Trophoblast cell (in vitro differentiated cells and primary cell): Measurements from ENCODE around the gene KLHDC7A.
A peak's percentile ranks its signal among the peaks of the same experiment; 100 is the strongest.

Experiments used
- DNase-seq, 2 donors: peaks; one replicate each; pipeline ENCODE4 v3.0.0-alpha.2; 2016
- H2AFZ ChIP-seq: 2 replicates; pipeline ENCODE4 v1.6.1; 2013; ENCODE audit warnings: low read length, moderate library complexity, mild to moderate bottlenecking; ENCODE audit not compliant: insufficient read depth, poor library complexity
- H2AK5ac ChIP-seq: 2 replicates; pipeline ENCODE4 v1.6.1; 2013; ENCODE audit warnings: mild to moderate bottlenecking, low read length
- H2BK120ac ChIP-seq: 2 replicates; pipeline ENCODE4 v1.6.1; 2013; ENCODE audit warnings: low read length, mild to moderate bottlenecking, moderate library complexity; ENCODE audit not compliant: insufficient read depth, poor library complexity
- H2BK12ac ChIP-seq: 2 replicates; pipeline ENCODE4 v1.6.1; 2013; ENCODE audit warnings: mild to moderate bottlenecking, low read length, moderate library complexity
- H2BK5ac ChIP-seq: 2 replicates; pipeline ENCODE4 v1.6.1; 2013; ENCODE audit warnings: low read length, low read depth, moderate library complexity, mild to moderate bottlenecking; ENCODE audit not compliant: poor library complexity
- H3K14ac ChIP-seq: 2 replicates; pipeline ENCODE4 v1.6.1; 2013; ENCODE audit warnings: mild to moderate bottlenecking, low read length
- H3K18ac ChIP-seq: 2 replicates; pipeline ENCODE4 v1.6.1; 2013; ENCODE audit warnings: mild to moderate bottlenecking, low read length
- H3K23ac ChIP-seq: 2 replicates; pipeline ENCODE4 v1.6.1; 2013; ENCODE audit warnings: low read length
- H3K27ac ChIP-seq: 2 replicates; pipeline ENCODE4 v1.5.1; 2013; ENCODE audit warnings: low read depth, mild to moderate bottlenecking, inconsistent platforms, low read length, moderate library complexity
- H3K27me3 ChIP-seq: 2 replicates; pipeline ENCODE4 v1.6.1; 2013; ENCODE audit warnings: inconsistent platforms, mild to moderate bottlenecking, low read length, moderate library complexity; ENCODE audit not compliant: insufficient read depth
- H3K36me3 ChIP-seq, 2 experiments: 1 replicate in 1 of 2; 2 replicates in 1 of 2; pipeline ENCODE4 v1.6.1; 2013; ENCODE audit warnings: low read length in 2 of 2, mild to moderate bottlenecking in 2 of 2, moderate library complexity in 1 of 2; ENCODE audit not compliant: insufficient read depth in 2 of 2, control insufficient read depth in 1 of 2
- H3K4ac ChIP-seq: 2 replicates; pipeline ENCODE4 v1.6.1; 2013; ENCODE audit warnings: low read depth, mild to moderate bottlenecking, low read length, moderate library complexity
- H3K4me1 ChIP-seq, 2 experiments: 1 replicate in 1 of 2; 2 replicates in 1 of 2; pipeline ENCODE4 v1.6.1; 2013; ENCODE audit warnings: low read length in 2 of 2, mild to moderate bottlenecking in 2 of 2, moderate library complexity in 1 of 2; ENCODE audit not compliant: insufficient read depth in 2 of 2, control insufficient read depth in 1 of 2
- H3K4me2 ChIP-seq: 2 replicates; pipeline ENCODE4 v1.6.1; 2013; ENCODE audit warnings: inconsistent platforms, mild to moderate bottlenecking, low read length, moderate library complexity
- H3K4me3 ChIP-seq: 2 replicates; pipeline ENCODE4 v1.5.1; 2013; ENCODE audit warnings: mild to moderate bottlenecking, low read depth, low read length, inconsistent platforms
- H3K79me1 ChIP-seq: one replicate; pipeline ENCODE4 v1.6.1; 2013; ENCODE audit warnings: low read length
- H3K79me2 ChIP-seq: 2 replicates; pipeline ENCODE4 v1.6.1; 2013; ENCODE audit warnings: low read length, mild to moderate bottlenecking; ENCODE audit not compliant: control insufficient read depth, insufficient read depth, poor library complexity
- H3K9ac ChIP-seq: 2 replicates; pipeline ENCODE4 v1.6.1; 2013; ENCODE audit warnings: mild to moderate bottlenecking, low read length
- H3K9me3 ChIP-seq: 2 replicates; pipeline ENCODE4 v1.6.1; 2013; ENCODE audit warnings: low read depth, mild to moderate bottlenecking, control low read depth, inconsistent platforms, low read length; ENCODE audit not compliant: insufficient read depth
- H4K12ac ChIP-seq: 2 replicates; pipeline ENCODE4 v1.6.1; 2013; ENCODE audit warnings: low read depth, mild to moderate bottlenecking, low read length, moderate library complexity
- H4K8ac ChIP-seq: 2 replicates; pipeline ENCODE4 v1.6.1; 2013; ENCODE audit warnings: low read depth, mild to moderate bottlenecking, low read length, moderate library complexity
- H4K91ac ChIP-seq: one replicate; pipeline ENCODE4 v1.6.1; 2013; ENCODE audit warnings: low read depth, mild to moderate bottlenecking, low read length, moderate library complexity
- WGBS: extraction: QIAGEN DNeasy Blood & Tissue Kit; methylation state at CpG from one replicate; pipeline ENCODE4 v1.1.7; 2013; ENCODE audit warnings: missing lambda C conversion rate; ENCODE audit not compliant: insufficient read length, insufficient coverage; ENCODE audit errors: extremely low coverage; 5-methylcytosine and 5-hydroxymethylcytosine counted together

KLHDC7A gene

GRCh38 chr1:18444563-18444962 lies 36.2 kb upstream of the KLHDC7A start:
- no CpG with 5 or more reads among the region's 3 CpGs for WGBS
- H3K18ac ChIP-seq = no peak overlapping the region
- H3K4me1 ChIP-seq = peaks cover 6 to 14% of the 10 kb centered on the region in 2 experiments
- no peaks in the 10 kb centered on the region for H3K79me2 ChIP-seq
- H2BK120ac ChIP-seq = no peak overlapping the region
- H3K4me2 ChIP-seq = no peak overlapping the region
- H3K4me3 ChIP-seq = no peak overlapping the region
- no peak overlapping the region for H2BK12ac ChIP-seq
- H3K9ac ChIP-seq = no peak overlapping the region
- H2BK5ac ChIP-seq = no peak overlapping the region
- peaks cover 1% of the 10 kb centered on the region for H3K9me3 ChIP-seq
- no peak overlapping the region for H3K23ac ChIP-seq
- H3K4ac ChIP-seq = no peak overlapping the region
- H3K36me3 ChIP-seq = no peaks in the 10 kb centered on the region
- H4K8ac ChIP-seq = no peak overlapping the region
- no peak overlapping the region for H4K12ac ChIP-seq
- H4K91ac ChIP-seq = no peak overlapping the region
- no peaks in the 10 kb centered on the region for H3K79me1 ChIP-seq
- no peak for DNase-seq
- H2AK5ac ChIP-seq = no peak overlapping the region
- no peak overlapping the region for H3K27ac ChIP-seq
- no peaks in the 10 kb centered on the region for H3K27me3 ChIP-seq
- H2AFZ ChIP-seq = no peak overlapping the region
- no peak overlapping the region for H3K14ac ChIP-seq

GRCh38 chr1:18446751-18447150 lies 34.0 kb upstream of the KLHDC7A start:
- no peak overlapping the region for H3K14ac ChIP-seq
- H3K27ac ChIP-seq = no peak overlapping the region
- H2AK5ac ChIP-seq = no peak overlapping the region
- no peak overlapping the region for H2BK5ac ChIP-seq
- peaks cover 1% of the 10 kb centered on the region for H3K9me3 ChIP-seq
- peaks cover 6 to 9% of the 10 kb centered on the region in 2 experiments for H3K4me1 ChIP-seq
- no peak overlapping the region for H4K8ac ChIP-seq
- no peak overlapping the region for H2BK12ac ChIP-seq
- no peak overlapping the region for H3K9ac ChIP-seq
- H2BK120ac ChIP-seq = no peak overlapping the region
- H3K4me3 ChIP-seq = no peak overlapping the region
- DNase-seq = no peak
- H3K79me2 ChIP-seq = no peaks in the 10 kb centered on the region
- WGBS = no CpG with 5 or more reads among the region's 4 CpGs
- H3K4ac ChIP-seq = no peak overlapping the region
- H3K79me1 ChIP-seq = no peaks in the 10 kb centered on the region
- H3K23ac ChIP-seq = no peak overlapping the region
- no peaks in the 10 kb centered on the region for H3K27me3 ChIP-seq
- H3K4me2 ChIP-seq = no peak overlapping the region
- no peak overlapping the region for H2AFZ ChIP-seq
- H3K18ac ChIP-seq = no peak overlapping the region
- H4K91ac ChIP-seq = no peak overlapping the region
- no peaks in the 10 kb centered on the region for H3K36me3 ChIP-seq
- no peak overlapping the region for H4K12ac ChIP-seq

DNA sequence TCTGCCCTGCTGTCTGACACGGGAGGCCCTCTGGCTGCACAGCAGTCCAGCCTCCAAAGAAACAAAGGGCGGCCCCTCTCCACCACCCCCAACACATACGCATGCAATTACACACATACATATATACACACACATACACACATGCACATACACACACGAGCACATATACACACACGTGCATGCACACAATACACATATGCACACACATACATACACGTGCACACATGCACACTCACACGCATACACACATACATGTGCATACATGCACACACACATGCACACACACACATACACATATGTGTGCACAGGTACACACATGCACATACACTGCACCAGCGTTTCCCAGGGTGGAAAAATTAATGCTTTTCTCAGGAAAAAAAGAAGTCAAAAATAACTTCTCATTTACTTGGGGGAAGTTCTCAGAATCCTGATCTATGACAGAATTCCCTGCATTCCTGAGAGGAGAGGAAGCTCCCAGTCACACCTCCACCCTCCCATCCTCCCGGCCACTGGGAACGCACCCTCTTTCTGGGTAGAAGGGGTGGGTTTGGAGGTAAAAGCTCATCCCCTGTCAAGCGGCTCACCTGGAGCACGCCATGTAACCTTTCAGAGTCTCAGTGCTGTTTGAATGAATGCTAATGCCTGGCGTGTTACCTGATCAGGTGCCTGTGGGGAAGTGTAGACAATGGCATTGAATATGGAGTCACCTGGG lies 33.1 kb upstream of the KLHDC7A start:
- H2AFZ ChIP-seq = no peak overlapping the region
- H3K9me3 ChIP-seq = peaks cover 1% of the 10 kb centered on the region
- no peak overlapping the region for H3K27ac ChIP-seq
- H3K4ac ChIP-seq = no peak overlapping the region
- no peak overlapping the region for H2BK120ac ChIP-seq
- no peak overlapping the region for H3K18ac ChIP-seq
- no peak overlapping the region for H3K9ac ChIP-seq
- no peak overlapping the region for H4K8ac ChIP-seq
- no peak overlapping the region for H3K14ac ChIP-seq
- H2BK12ac ChIP-seq = no peak overlapping the region
- no peak overlapping the region for H4K91ac ChIP-seq
- no peaks in the 10 kb centered on the region for H3K79me1 ChIP-seq
- DNase-seq = no peak
- H3K4me3 ChIP-seq = no peak overlapping the region
- no peak overlapping the region for H2BK5ac ChIP-seq
- H3K4me1 ChIP-seq = peaks cover 6 to 9% of the 10 kb centered on the region in 2 experiments
- H3K23ac ChIP-seq = no peak overlapping the region
- H3K4me2 ChIP-seq = peak overlapping the region; percentile 24
- H3K79me2 ChIP-seq = no peaks in the 10 kb centered on the region
- no peaks in the 10 kb centered on the region for H3K36me3 ChIP-seq
- H2AK5ac ChIP-seq = no peak overlapping the region
- WGBS = no CpG with 5 or more reads among the region's 13 CpGs
- no peaks in the 10 kb centered on the region for H3K27me3 ChIP-seq
- no peak overlapping the region for H4K12ac ChIP-seq

DNA sequence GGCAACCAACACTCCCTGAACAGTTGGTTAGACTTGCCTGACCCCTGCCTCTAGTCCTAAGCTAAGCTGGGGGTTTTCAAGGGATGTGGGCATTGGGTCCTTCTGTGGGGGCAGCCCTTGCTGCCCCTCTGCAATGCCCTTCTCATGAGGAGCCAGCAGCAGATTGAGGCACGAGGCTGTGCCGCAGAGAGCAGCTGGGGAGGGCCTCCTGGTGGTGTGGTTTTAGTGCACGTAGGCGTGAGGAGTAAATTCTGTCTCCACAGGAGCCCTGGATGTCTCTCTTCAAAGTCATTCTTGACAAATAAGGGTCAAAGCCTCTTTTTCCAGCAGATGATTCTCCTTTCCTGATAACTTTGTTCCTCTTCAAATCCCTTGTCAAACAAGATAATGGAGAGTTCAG lies 31.8 kb upstream of the KLHDC7A start:
- Histone ChIP-seq H2BK5ac (no peak overlapping the region), H4K12ac (no peak overlapping the region), H3K4ac (no peak overlapping the region), H3K4me2 (no peak overlapping the region), H2AK5ac (no peak overlapping the region), H2BK120ac (no peak overlapping the region), H3K36me3 (no peaks in the 10 kb centered on the region), H2AFZ (no peak overlapping the region), H3K23ac (no peak overlapping the region), H3K18ac (no peak overlapping the region), H3K27ac (no peak overlapping the region), H4K91ac (no peak overlapping the region), H3K9me3 (peaks cover 1% of the 10 kb centered on the region), H3K4me3 (no peak overlapping the region), H3K4me1 (peaks cover 6 to 9% of the 10 kb centered on the region in 2 experiments), H4K8ac (no peak overlapping the region), H3K14ac (no peak overlapping the region), H3K79me1 (no peaks in the 10 kb centered on the region), H2BK12ac (no peak overlapping the region), H3K79me2 (no peaks in the 10 kb centered on the region), H3K27me3 (no peaks in the 10 kb centered on the region), H3K9ac (no peak overlapping the region)
- no CpG with 5 or more reads among the region's 4 CpGs for WGBS
- no peak for DNase-seq
